GM23248 (cell line): ENCODE results near the gene LSMEM2. TPM values are rescaled to one million over a fixed set of nuclear protein-coding genes. Genes with fewer than 3 reads are reported as not detected.
A peak's percentile ranks its signal among the peaks of the same experiment; 100 is the strongest.

Experiments
- DNase-seq: peaks from one replicate; pipeline ENCODE4 v3.0.0-alpha.2; 2015
- H2AFZ ChIP-seq: fragments of 200-600 bp; sonication (generic); 2 replicates; pipeline ENCODE4 v1.6.1; 2016; ENCODE audit warnings: antibody characterized with exemption
- H3F3A ChIP-seq: fragments of 200-600 bp; sonication (generic); 2 replicates; pipeline ENCODE4 v1.6.1; 2016; ENCODE audit warnings: mild to moderate bottlenecking, antibody characterized with exemption, mixed run types; ENCODE audit not compliant: insufficient read depth
- H3K27ac ChIP-seq: fragments of 200-600 bp; sonication (generic); 2 replicates; pipeline ENCODE4 v1.5.1; 2016; ENCODE audit warnings: mild to moderate bottlenecking
- H3K27me3 ChIP-seq: fragments of 200-600 bp; sonication (generic); replicated peaks from 2 replicates; pipeline ENCODE4 v1.6.1; 2016; ENCODE audit warnings: mild to moderate bottlenecking; ENCODE audit not compliant: insufficient read depth
- H3K36me3 ChIP-seq: fragments of 200-600 bp; sonication (generic); 2 replicates; pipeline ENCODE4 v1.6.1; 2016; ENCODE audit warnings: low read depth, mild to moderate bottlenecking
- H3K4me1 ChIP-seq: fragments of 200-600 bp; sonication (generic); 2 replicates; pipeline ENCODE4 v1.6.1; 2016; ENCODE audit warnings: mild to moderate bottlenecking; ENCODE audit not compliant: insufficient read depth
- H3K4me2 ChIP-seq: fragments of 200-600 bp; sonication (generic); one replicate; pipeline ENCODE4 v1.6.1; 2016; ENCODE audit warnings: mild to moderate bottlenecking; ENCODE audit not compliant: unreplicated experiment
- H3K4me3 ChIP-seq: fragments of 200-600 bp; sonication (generic); 2 replicates; pipeline ENCODE4 v1.5.1; 2016; ENCODE audit warnings: mild to moderate bottlenecking
- H3K79me2 ChIP-seq: fragments of 200-600 bp; sonication (generic); 2 replicates; pipeline ENCODE4 v1.6.1; 2016; ENCODE audit warnings: mild to moderate bottlenecking; ENCODE audit not compliant: insufficient read depth
- H3K9ac ChIP-seq: fragments of 200-600 bp; sonication (generic); 2 replicates; pipeline ENCODE4 v1.6.1; 2016; ENCODE audit warnings: mild to moderate bottlenecking
- H3K9me2 ChIP-seq: fragments of 200-600 bp; sonication (generic); 2 replicates; pipeline ENCODE4 v1.6.1; 2016; ENCODE audit warnings: mixed run types, mild to moderate bottlenecking, moderate library complexity; ENCODE audit not compliant: insufficient read depth
- H3K9me3 ChIP-seq: fragments of 200-600 bp; sonication (generic); one replicate; pipeline ENCODE4 v1.6.1; 2017; ENCODE audit warnings: low read depth
- H4K20me1 ChIP-seq: fragments of 200-600 bp; sonication (generic); 2 replicates; pipeline ENCODE4 v1.6.0; 2016; ENCODE audit not compliant: insufficient read depth
- EZH2 ChIP-seq: fragments of 200-600 bp; sonication (generic); IDR thresholded peaks from 2 replicates; pipeline ENCODE4 v1.6.1; 2018; ENCODE audit warnings: antibody characterized with exemption, mild to moderate bottlenecking; ENCODE audit not compliant: insufficient read depth, poor library complexity, severe bottlenecking
- EZH2phosphoT487 ChIP-seq: fragments of 200-600 bp; sonication (generic); IDR thresholded peaks from 2 replicates; pipeline ENCODE4 v1.6.1; 2018; ENCODE audit warnings: antibody characterized with exemption, moderate library complexity, mild to moderate bottlenecking, low read depth; ENCODE audit not compliant: insufficient read depth
- WGBS, 2 experiments: methylation state at CpG; one replicate each; pipeline ENCODE4 v1.1.6; 2015 to 2017; ENCODE audit warnings: low lambda C conversion rate in 2 of 2, low coverage in 1 of 2; ENCODE audit errors: missing lambda C conversion rate in 2 of 2; 5-methylcytosine and 5-hydroxymethylcytosine counted together
- in situ Hi-C: fragments of 300-500 bp; cut with MboI; formaldehyde crosslinking; loops from 2 replicates; pipeline ENCODE4 v1.15.0; 2020
- polyA plus RNA-seq: library from polyadenylated mRNA; unstranded; fragments of >200 nt; fragmentation: Nextera tagmentation; extraction: Ambion mirVana; gene quantifications from 2 replicates; pipeline ENCODE4 v1.2.1, GENCODE V29; 2016
- total RNA-seq: library from RNA; depleted of rRNA; stranded (reverse); fragments of >200 nt; shearing (Covaris generic); gene quantifications from 2 replicates; pipeline ENCODE4 v1.2.3, GENCODE V29; 2014; rRNA removed

The LSMEM2 gene
- total and polyA plus RNA-seq, 2 experiments from 2014 or later: not detected

GRCh38 chr3:50336452-50337174 lies 57.7 kb downstream of the LSMEM2 start:
- Histone ChIP-seq H3K79me2 (peaks cover 81% of the 10 kb centered on the region), H3K4me3 (peak overlapping the region; percentile 89), H2AFZ (0 out of 2 replicates have a peak overlapping the region, but pooled peaks have one; percentile 7), H3K4me2 (peak overlapping the region; percentile 96), H4K20me1 (no peaks in the 10 kb centered on the region; the same call in 1 of the 2 replicates), H3K36me3 (no peaks in the 10 kb centered on the region; the same call in 1 of the 2 replicates), H3K9me3 (no peaks in the 10 kb centered on the region), H3K27ac (peak overlapping the region; percentile 96), H3K4me1 (peaks cover 53% of the 10 kb centered on the region), H3K27me3 (no peaks in the 10 kb centered on the region), H3K9me2 (no peaks in the 10 kb centered on the region), H3F3A (peaks cover 50% of the 10 kb centered on the region), H3K9ac (peak overlapping the region; percentile 99)
- 1% methylated on average over 25 to 30 of the region's 31 CpGs for WGBS, 2 experiments
- TF ChIP-seq EZH2 (no peak), EZH2phosphoT487 (no peak)
- in situ Hi-C loops: no loop called here
- DNase-seq: peak; percentile 76

GRCh38 chr3:50337175-50337861 lies 58.4 kb downstream of the LSMEM2 start:
- Histone ChIP-seq H3K27ac (peak overlapping the region; percentile 96), H3K9me3 (no peaks in the 10 kb centered on the region), H3K4me2 (peak overlapping the region; percentile 96), H3K27me3 (no peaks in the 10 kb centered on the region), H3K4me3 (peak overlapping the region; percentile 89), H2AFZ (peak overlapping the region; percentile 72), H3F3A (peaks cover 50% of the 10 kb centered on the region), H3K4me1 (peaks cover 53% of the 10 kb centered on the region), H3K9me2 (no peaks in the 10 kb centered on the region), H3K79me2 (peaks cover 74% of the 10 kb centered on the region), H4K20me1 (no peaks in the 10 kb centered on the region; the same call in 1 of the 2 replicates), H3K9ac (peak overlapping the region; percentile 99), H3K36me3 (no peaks in the 10 kb centered on the region)
- DNase-seq: peak; percentile 100
- in situ Hi-C loops: no loop called here
- 1% methylated on average over 63 to 68 of the region's 79 CpGs for WGBS, 2 experiments
- TF ChIP-seq EZH2 (no peak), EZH2phosphoT487 (no peak)

Other genes with a start within 250 kb of the LSMEM2 start
- gene RBM5, start 190.2 kb upstream of the LSMEM2 start, total RNA-seq: 86.1 and 152 TPM in 2 replicates
- gene RBM5, start 190.2 kb upstream of the LSMEM2 start, polyA plus RNA-seq: 44.5 and 55.0 TPM in 2 replicates
- 3.2 and 3.5 TPM in 2 replicates for gene SEMA3F, start 123.8 kb upstream of the LSMEM2 start, total RNA-seq
- gene SEMA3F, start 123.8 kb upstream of the LSMEM2 start, polyA plus RNA-seq: 0.25 and 0.54 TPM in 2 replicates
- not detected in 2 replicates for gene GNAT1, start 87.5 kb upstream of the LSMEM2 start, total RNA-seq
- gene GNAT1, start 87.5 kb upstream of the LSMEM2 start, polyA plus RNA-seq: not detected in 2 replicates
- gene SLC38A3, start 73.8 kb upstream of the LSMEM2 start, total RNA-seq: under 0.01 TPM in 1 of 2 replicates, not detected in the other
- gene SLC38A3, start 73.8 kb upstream of the LSMEM2 start, polyA plus RNA-seq: 0.36 and 0.93 TPM in 2 replicates
- gene GNAI2, start 42.9 kb upstream of the LSMEM2 start, total RNA-seq: 393 and 427 TPM in 2 replicates
- 424 and 426 TPM in 2 replicates for gene GNAI2, start 42.9 kb upstream of the LSMEM2 start, polyA plus RNA-seq
- gene SEMA3B, start 9.9 kb upstream of the LSMEM2 start, total RNA-seq: 8.8 and 13.3 TPM in 2 replicates
- gene SEMA3B, start 9.9 kb upstream of the LSMEM2 start, polyA plus RNA-seq: 7.6 and 8.4 TPM in 2 replicates
- 86.6 and 90.2 TPM in 2 replicates for gene IFRD2, start 13.3 kb downstream of the LSMEM2 start, total RNA-seq
- gene IFRD2, start 13.3 kb downstream of the LSMEM2 start, polyA plus RNA-seq: 85.4 and 90.6 TPM in 2 replicates
- 3.0 and 9.6 TPM in 2 replicates for gene HYAL3, start 20.3 kb downstream of the LSMEM2 start, total RNA-seq
- 5.7 and 7.6 TPM in 2 replicates for gene HYAL3, start 20.3 kb downstream of the LSMEM2 start, polyA plus RNA-seq
- gene NAA80, start 20.3 kb downstream of the LSMEM2 start, total RNA-seq: 7.8 and 10.2 TPM in 2 replicates
- 10.8 and 11.1 TPM in 2 replicates for gene NAA80, start 20.3 kb downstream of the LSMEM2 start, polyA plus RNA-seq
- gene HYAL1, start 24.5 kb downstream of the LSMEM2 start, total RNA-seq: 0.51 TPM in 1 of 2 replicates, not detected in the other
- gene HYAL1, start 24.5 kb downstream of the LSMEM2 start, polyA plus RNA-seq: 0.09 and 0.20 TPM in 2 replicates
- gene HYAL2, start 43.7 kb downstream of the LSMEM2 start, total RNA-seq: 47.8 and 48.0 TPM in 2 replicates
- gene HYAL2, start 43.7 kb downstream of the LSMEM2 start, polyA plus RNA-seq: 33.6 and 35.8 TPM in 2 replicates
- 14.3 and 32.5 TPM in 2 replicates for gene TUSC2, start 49.1 kb downstream of the LSMEM2 start, total RNA-seq
- 45.7 and 46.5 TPM in 2 replicates for gene TUSC2, start 49.1 kb downstream of the LSMEM2 start, polyA plus RNA-seq
- 57.5 and 68.7 TPM in 2 replicates for gene RASSF1, start 61.7 kb downstream of the LSMEM2 start, total RNA-seq
- gene RASSF1, start 61.7 kb downstream of the LSMEM2 start, polyA plus RNA-seq: 56.4 and 59.0 TPM in 2 replicates
- 1.5 TPM in 1 of 2 replicates, not detected in the other for gene ZMYND10, start 66.6 kb downstream of the LSMEM2 start, total RNA-seq
- 0.61 and 0.90 TPM in 2 replicates for gene ZMYND10, start 66.6 kb downstream of the LSMEM2 start, polyA plus RNA-seq
- 17.9 and 20.2 TPM in 2 replicates for gene NPRL2, start 71.7 kb downstream of the LSMEM2 start, total RNA-seq
- 22.9 and 28.9 TPM in 2 replicates for gene NPRL2, start 71.7 kb downstream of the LSMEM2 start, polyA plus RNA-seq
- 29.0 and 37.7 TPM in 2 replicates for gene CYB561D2, start 71.8 kb downstream of the LSMEM2 start, total RNA-seq
- gene CYB561D2, start 71.8 kb downstream of the LSMEM2 start, polyA plus RNA-seq: 28.3 and 31.5 TPM in 2 replicates
- gene TMEM115, start 80.4 kb downstream of the LSMEM2 start, total RNA-seq: 68.4 and 95.4 TPM in 2 replicates
- gene TMEM115, start 80.4 kb downstream of the LSMEM2 start, polyA plus RNA-seq: 73.1 and 78.1 TPM in 2 replicates
- not detected in 2 replicates for gene CACNA2D2, start 224.5 kb downstream of the LSMEM2 start, total RNA-seq
- gene CACNA2D2, start 224.5 kb downstream of the LSMEM2 start, polyA plus RNA-seq: not detected in 2 replicates